ENCODE data around the gene MEP1A.

DNA sequence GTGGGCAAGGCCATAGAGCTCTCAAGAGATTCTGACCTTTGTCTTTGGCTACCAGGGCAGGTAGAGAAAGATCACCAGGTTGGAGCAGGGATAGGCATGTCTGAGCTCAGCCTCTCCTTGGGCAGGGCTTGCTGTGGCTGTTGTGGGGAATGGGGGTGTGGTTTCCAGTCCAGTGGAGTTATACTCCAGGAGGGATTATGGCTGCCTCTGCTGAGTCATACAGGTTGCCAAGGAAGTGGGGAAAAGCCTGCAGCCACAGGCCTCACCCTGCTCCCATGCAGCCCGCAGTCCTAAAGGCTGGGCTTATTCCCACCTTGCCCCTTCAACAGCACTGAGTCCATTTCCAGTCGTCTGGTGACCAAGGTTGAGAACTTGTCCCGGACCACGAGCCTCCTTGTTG lies 21.9 kb downstream of the MEP1A start:
- no peak for TF ChIP-seq SMC3 (IDR thresholded peaks at IDR 0.05)
- TF ChIP-seq MYC (IDR thresholded peaks at IDR 0.05; ENCODE audit: borderline replicate concordance, low read length) = no peak
- no peak for TF ChIP-seq CTCF (IDR thresholded peaks at IDR 0.05)
- TF ChIP-seq EP300 (IDR thresholded peaks at IDR 0.05) = no peak
- TF ChIP-seq POLR2A (IDR thresholded peaks at IDR 0.05; ENCODE audit: low read length) = no peak

Measured in A549 (cell line).